Endothelial cell (in vitro differentiated cells): ENCODE measurements around the gene XPO5. TPM values are rescaled to one million over a fixed set of nuclear protein-coding genes. Genes with fewer than 3 reads are reported as not detected.

ENCODE experiments used
- DNase-seq: peaks from one replicate; pipeline ENCODE4 v3.0.0; 2021; ENCODE audit warnings: low spot score
- H3K27ac Mint-ChIP-seq: one replicate; pipeline ENCODE4 v1.8.0; 2021; ENCODE audit warnings: mixed read lengths, inconsistent platforms; ENCODE audit not compliant: unreplicated experiment
- H3K27me3 Mint-ChIP-seq: one replicate; pipeline ENCODE4 v1.8.0; 2021; ENCODE audit warnings: mild to moderate bottlenecking, moderate library complexity, mixed read lengths, inconsistent platforms; ENCODE audit not compliant: unreplicated experiment
- H3K36me3 Mint-ChIP-seq: one replicate; pipeline ENCODE4 v1.8.0; 2021; ENCODE audit warnings: mild to moderate bottlenecking, low read depth, mixed read lengths, inconsistent platforms; ENCODE audit not compliant: unreplicated experiment
- H3K4me1 Mint-ChIP-seq: one replicate; pipeline ENCODE4 v1.8.0; 2021; ENCODE audit warnings: mild to moderate bottlenecking, mixed read lengths, inconsistent platforms; ENCODE audit not compliant: unreplicated experiment
- H3K4me3 Mint-ChIP-seq: one replicate; pipeline ENCODE4 v1.8.0; 2021; ENCODE audit warnings: mild to moderate bottlenecking, mixed read lengths, inconsistent platforms; ENCODE audit not compliant: unreplicated experiment
- H3K9me3 Mint-ChIP-seq: one replicate; pipeline ENCODE4 v1.8.0; 2021; ENCODE audit warnings: mixed read lengths, inconsistent platforms; ENCODE audit not compliant: unreplicated experiment
- CTCF ChIP-seq: fragments of 200-600 bp; sonication (generic); IDR thresholded peaks from one replicate; pipeline ENCODE4 v1.5.0; 2021; ENCODE audit warnings: antibody characterized with exemption; ENCODE audit not compliant: unreplicated experiment
- total RNA-seq: library from RNA; stranded (reverse); fragmentation: NEBNext Ultra II Directional; extraction: Animal tissue kit (Norgen Biotek cat#: 25700); gene quantifications from one replicate; pipeline ENCODE4 v1.2.1, GENCODE V29; 2021; ENCODE audit not compliant: unreplicated experiment

The XPO5 gene
- total RNA-seq, 1 donor from 2014 or later, result 37.6 TPM

- H3K36me3 Mint-ChIP-seq, result peaks cover 34% of the 10 kb centered on the region
- no peak overlapping the region for H3K27ac Mint-ChIP-seq
- no peak overlapping the region for H3K4me3 Mint-ChIP-seq
- no peak for TF ChIP-seq CTCF
- H3K27me3 Mint-ChIP-seq, result peaks cover 10% of the 10 kb centered on the region
- no peak for DNase-seq
- H3K4me1 Mint-ChIP-seq, result peaks cover 22% of the 10 kb centered on the region
- H3K9me3 Mint-ChIP-seq, result no peaks in the 10 kb centered on the region
Measured at GRCh38 chr6:43517505-43518357, 58.1 kb downstream of the XPO5 start.

- Mint-ChIP-seq H3K36me3 (peaks cover 37% of the 10 kb centered on the region), H3K27me3 (peaks cover 10% of the 10 kb centered on the region), H3K9me3 (no peaks in the 10 kb centered on the region), H3K4me1 (peaks cover 22% of the 10 kb centered on the region), H3K4me3 (no peak within 1 kb of the TSS), H3K27ac (no peak within 1 kb of the TSS)
- peak; percentile 93 for DNase-seq
- no peak for TF ChIP-seq CTCF
Measured at GRCh38 chr6:43516697-43517504, 58.9 kb downstream of the XPO5 start, which contains the start of the genes POLR1C and YIPF3. TSS of gene POLR1C (plus strand) at chr6:43517089. CDS start at chr6:43517110, 21 bp downstream. TSS of gene YIPF3 (minus strand) at chr6:43516926. CDS start at chr6:43516807, 119 bp downstream.

- Mint-ChIP-seq H3K27me3 (peaks cover 10% of the 10 kb centered on the region), H3K9me3 (no peaks in the 10 kb centered on the region), H3K4me1 (peaks cover 26% of the 10 kb centered on the region), H3K27ac (no peak overlapping the region), H3K4me3 (no peak overlapping the region), H3K36me3 (peaks cover 43% of the 10 kb centered on the region)
- no peak for DNase-seq
- TF ChIP-seq CTCF, result no peak
Measured at GRCh38 chr6:43516367-43516696, 59.5 kb downstream of the XPO5 start.

- Mint-ChIP-seq H3K4me3 (no peak overlapping the region), H3K36me3 (peaks cover 43% of the 10 kb centered on the region), H3K27me3 (peaks cover 8% of the 10 kb centered on the region)
Measured at GRCh38 chr6:43515808-43516207, 60.0 kb downstream of the XPO5 start.

More at GRCh38 chr6:43515808-43516207, 60.0 kb downstream of the XPO5 start:
- no peak for TF ChIP-seq CTCF
- peaks cover 26% of the 10 kb centered on the region for H3K4me1 Mint-ChIP-seq
- H3K9me3 Mint-ChIP-seq, result no peaks in the 10 kb centered on the region
- no peak overlapping the region for H3K27ac Mint-ChIP-seq
- no peak for DNase-seq
